Brain pericyte (primary cell): ENCODE measurements around the gene SMAD7.

Experiments
- DNase-seq: peaks from one replicate; pipeline ENCODE4 v3.0.0-alpha.2; 2012; ENCODE audit warnings: low read depth, low spot score

The SMAD7 gene

GRCh38 chr18:48986851-48987761 is 36.3 kb upstream of the SMAD7 start:
- DNase-seq, result no peak

DNA sequence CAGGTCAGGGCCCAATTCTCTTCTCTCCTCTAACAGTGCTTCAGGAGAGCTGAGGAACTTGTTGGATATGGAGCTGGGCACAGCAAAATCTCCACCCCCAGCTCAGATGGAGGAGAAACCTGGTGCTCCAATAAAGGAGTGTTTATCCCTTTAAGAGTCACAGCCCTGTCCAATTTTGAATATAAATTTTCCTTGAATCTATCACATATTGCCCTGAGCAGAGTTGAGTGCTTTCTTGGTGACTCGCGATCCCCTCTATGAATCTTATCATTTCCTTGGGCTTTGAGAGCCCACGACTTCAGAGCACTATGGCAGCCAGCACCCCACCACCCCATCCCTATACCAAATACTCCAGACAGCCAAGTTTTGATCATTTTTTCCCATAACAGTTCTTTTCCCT is 34.4 kb upstream of the SMAD7 start:
- DNase-seq, result no peak

DNA sequence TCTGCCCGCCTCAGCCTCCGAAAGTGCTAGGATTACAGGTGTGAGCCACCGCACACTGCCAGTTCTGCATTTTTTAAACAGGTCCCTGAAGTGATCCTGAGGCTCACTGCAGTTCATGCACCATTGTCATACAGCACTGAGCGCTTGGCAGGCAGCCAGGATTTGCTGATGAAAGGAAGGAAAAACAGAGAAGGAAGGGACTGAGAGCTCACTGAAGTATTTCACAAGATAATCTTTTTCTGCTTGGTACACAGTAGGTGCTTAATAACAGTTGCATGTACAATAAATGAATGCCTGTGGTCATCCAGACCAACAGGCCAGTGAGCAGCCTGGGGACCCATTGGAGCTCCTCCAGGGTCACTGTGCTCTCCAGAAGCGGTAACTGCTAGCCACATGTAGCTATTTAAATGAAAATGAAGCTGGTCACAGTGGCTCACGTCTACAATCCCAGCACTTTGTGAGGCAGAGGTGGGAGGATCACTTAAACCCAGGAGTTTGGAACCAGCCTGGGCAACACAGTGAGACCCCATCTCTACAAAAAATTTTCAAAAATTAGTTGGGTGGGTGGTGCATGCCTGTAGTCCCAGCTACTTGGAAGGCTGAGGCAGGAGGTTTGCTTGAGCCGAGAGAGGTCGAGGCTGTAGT is 33.1 kb upstream of the SMAD7 start:
- no peak for DNase-seq

GRCh38 chr18:48982266-48982665 is 31.5 kb upstream of the SMAD7 start:
- DNase-seq, result no peak

DNA sequence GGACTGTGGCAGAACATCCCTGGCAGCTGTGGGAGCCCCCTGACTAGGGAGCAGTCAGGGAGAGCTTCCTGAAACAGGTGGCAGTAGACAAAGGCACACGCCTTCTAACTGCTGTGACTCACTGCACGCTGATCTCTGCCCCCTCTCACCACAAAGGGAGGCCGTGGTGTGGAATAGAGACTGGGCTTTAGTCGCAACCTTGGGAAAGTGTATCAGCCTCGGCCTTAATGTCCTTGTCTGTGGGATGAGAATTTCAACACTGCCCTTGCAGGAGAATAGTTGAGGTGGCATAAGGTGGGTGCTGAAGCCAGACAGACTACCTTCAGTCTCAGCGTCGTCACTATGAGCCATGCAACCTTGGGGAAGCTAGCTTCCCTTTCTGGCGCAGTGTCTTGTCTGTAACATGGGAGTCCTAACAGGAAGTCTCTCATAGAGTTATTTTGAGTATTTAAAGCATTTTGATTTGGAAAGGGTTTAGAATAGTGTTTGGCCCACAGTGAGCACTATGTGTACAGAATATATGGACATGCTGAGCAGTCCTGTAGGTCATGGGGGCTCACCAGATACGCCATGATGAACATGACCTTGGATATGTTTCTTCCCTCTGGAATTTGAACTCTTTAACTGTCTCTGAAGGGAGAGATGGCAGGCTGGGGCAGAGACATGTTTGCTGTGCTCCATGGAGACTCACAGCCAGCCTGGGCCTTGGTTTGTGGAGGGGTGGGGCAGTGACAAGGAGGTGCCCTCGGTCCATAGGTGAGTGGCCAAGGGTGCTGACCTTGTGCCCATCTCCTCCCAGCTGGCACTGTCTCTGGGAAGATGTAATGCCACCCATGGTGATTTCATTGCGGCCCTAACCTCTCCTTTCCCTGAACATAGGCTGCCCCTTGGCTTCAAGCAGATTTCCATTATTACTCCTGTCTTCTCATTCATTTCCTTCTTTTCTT is 29.5 kb upstream of the SMAD7 start:
- DNase-seq, result no peak

DNA sequence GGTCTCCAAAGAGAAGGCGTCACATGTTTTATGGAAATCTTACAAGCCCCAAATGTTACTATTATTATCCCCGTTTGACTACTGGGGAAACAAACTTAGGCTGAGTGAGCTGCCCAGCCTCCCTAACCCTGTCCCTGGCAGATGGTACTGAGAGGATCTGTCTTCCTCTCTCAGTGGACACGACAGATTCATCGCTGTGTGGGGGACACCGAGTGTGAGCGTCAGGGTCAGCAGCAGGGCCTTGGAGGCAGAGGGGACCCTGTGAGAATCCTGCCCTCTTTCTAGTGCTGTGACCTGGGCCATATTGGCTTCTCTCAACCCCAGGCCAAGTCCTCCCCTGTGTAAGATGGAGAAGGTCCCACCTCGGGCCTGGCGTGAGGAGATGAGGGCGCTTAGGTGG is 27.1 kb upstream of the SMAD7 start:
- no peak for DNase-seq

DNA sequence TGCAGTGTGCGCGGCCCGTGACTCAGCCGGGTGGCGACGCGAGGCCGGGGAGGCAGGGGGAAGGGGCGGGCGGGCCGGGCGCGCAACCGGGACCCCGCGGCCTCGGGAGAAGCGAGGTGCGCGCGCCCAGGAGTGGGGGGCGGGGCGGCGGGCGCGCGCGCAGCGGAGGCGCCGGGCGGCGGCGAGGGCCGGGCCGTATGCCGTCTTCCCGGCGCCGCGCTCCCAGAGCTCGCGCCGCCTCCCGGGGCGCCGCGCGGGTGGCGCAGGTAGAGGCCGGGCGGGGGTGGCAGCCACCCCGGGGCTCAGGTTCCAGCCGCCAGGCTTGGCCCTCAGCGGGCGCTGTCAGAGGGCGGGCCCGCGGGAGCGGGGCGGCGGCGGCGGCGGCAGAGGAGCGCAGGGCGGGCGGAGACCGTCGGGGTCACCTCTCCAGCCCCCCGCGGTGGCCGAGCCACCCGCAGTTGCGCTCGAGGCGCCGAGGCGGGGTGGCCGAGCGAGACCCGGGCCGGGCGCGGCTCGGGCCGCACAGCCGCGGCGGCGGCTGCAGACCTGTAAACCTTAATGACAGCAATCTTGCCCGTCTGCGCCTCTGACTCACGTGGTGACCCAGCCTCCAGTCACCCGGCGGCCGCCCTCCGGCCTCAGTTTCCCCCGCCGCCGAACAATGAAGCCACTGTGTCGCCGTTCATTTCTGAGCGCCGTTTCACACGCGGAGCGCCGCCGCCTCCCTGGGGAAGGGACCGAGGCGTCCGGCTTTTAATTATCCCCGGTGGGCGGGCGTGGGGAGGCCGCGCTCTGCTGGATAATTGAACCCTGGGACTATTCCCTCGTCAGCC is 25.3 kb upstream of the SMAD7 start:
- no peak for DNase-seq

DNA sequence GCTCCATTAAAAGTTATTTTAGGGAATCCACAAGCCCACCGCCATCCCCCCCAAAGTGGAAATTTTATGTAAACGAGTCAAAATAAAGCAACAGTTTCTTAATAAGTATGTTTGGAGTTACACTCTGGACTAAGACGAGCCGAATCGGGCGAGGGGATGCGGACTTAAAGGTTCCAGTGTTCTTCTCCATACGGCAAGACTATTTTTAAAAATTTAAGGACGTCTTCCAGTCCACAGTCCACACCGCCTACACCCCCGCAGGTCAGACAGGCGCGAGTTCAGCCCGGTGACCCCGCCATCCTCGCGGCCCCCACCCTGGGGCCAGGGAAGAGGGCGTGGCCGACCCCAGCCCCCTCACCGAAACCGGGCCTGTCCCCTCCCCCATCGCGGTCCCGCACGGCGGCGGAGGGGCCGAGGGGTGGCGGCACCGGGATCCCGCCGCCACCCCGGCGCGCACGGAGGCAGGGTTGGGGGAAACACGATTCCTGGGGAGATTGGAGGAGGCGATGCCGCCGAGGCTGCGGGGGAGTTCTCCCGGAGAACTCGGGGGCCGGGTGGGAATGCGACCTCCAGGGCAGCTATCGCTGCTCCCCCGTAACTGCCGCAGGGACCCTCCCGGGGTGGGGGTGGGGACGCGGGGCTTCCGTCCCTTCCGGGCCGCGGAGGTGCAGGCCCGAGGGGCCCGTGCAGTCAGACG is 24.5 kb upstream of the SMAD7 start:
- no peak for DNase-seq

DNA sequence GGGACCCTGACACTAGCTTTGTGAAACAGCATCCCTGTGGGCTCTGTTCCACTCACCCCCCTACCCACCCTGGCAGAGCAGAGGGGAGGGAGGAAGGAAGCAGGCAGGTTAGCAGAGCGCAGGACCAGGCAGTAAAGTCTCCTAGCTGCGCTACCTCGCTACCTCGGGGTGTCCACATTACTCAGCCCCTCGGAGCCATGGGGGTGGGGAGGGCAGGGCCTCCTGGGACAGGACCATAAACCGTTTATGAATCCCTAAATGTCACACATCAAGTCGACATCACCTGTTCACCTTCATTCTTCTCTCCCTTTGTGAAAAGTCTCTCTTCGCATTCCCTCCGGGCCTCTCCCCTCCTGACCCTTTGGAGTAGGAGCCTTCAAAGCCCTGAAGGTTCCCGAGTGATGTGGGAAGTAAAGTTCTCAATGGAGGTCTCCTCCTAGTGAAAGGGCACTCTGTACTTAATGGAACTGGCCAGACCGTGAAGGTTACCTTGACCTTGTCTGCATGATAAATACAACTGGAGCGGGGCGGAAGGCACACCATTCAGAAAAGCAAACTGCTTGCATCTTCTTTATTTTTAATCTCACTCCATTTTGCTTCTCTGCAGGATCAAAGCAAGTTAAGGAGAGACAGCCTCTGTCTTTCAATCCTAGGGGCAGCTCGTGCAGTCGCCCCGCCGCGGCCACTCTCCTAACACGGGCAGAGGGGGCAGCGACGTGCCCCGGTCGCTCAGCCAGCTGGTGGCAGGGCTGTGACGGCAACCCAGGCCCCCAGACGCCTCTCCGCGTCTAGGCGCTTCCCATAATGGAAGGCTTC is 23.7 kb upstream of the SMAD7 start:
- DNase-seq, result no peak

GRCh38 chr18:48973731-48974130 is 23.0 kb upstream of the SMAD7 start:
- DNase-seq, result no peak

DNA sequence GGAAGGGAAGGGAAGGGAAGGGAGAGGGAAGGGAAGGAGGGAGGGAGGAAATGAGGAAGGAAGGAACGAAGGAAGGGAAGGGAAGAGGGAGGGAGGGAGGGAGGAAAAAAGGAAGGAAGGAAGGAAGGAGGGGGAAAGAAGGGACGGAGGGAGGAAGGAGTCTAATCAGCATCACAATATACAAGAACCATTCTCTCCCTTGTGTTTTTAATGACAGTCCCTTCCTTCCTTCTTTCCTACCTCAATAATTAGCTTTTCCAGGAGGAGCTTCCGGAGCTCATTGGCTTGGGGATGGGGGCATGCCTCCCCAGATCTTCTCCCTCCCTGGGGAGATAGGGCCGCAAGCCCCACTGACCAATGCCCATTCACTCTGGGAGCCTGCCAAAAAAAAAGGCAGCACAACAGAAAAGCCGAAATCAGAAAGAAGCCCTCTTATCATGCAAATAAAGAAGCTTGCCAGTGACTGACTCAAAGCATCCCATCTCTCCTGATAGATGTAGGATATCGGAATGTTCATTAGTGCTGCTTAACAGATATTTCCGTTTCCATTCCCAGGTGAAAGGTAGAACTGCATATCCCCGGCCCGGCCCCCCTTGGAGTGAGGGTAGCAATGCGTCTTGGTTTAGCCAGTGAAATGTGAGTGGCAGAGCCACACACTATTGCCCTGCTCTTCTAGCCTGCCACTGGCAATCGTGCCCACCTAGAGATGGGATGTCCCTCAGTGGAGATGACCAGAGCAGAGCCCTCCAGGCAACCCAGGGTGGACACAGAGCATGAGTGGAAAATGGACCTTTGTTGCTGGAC is 17.8 kb upstream of the SMAD7 start:
- no peak for DNase-seq

- no peak for DNase-seq
Observed at GRCh38 chr18:48967545-48967944, 16.8 kb upstream of the SMAD7 start.

GRCh38 chr18:48966523-48966922 is 15.8 kb upstream of the SMAD7 start:
- DNase-seq, result no peak

GRCh38 chr18:48963586-48964470 is 13.1 kb upstream of the SMAD7 start:
- DNase-seq, result no peak

DNA sequence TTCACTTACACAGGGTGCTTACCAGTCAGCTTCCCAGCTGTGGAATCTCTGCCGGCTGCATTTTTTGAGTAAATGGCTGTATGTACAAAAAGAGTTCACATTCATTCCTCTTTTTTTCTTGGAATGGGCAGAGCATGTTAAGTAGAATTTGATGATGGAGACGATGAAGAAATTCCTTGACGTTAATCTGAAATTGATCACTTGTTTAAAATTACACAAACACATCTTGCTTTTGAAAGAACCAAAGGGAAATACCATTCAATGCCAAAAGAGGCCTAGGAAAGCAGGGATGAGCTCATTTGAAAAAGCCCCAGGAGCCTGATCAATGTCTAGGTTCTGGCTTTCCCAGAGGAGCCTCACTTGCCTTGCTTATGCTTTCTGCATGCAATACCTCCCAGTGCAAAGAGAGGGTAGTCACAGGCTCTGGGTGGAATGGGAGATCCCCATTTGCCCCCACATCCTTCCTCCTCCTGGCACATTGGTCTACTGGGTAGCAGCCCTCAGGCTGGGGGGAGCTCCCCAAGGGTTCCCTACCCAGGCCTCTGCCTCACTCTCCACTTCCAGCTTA is 12.3 kb upstream of the SMAD7 start:
- DNase-seq, result no peak

GRCh38 chr18:48962252-48962993 is 11.7 kb upstream of the SMAD7 start:
- no peak for DNase-seq

DNA sequence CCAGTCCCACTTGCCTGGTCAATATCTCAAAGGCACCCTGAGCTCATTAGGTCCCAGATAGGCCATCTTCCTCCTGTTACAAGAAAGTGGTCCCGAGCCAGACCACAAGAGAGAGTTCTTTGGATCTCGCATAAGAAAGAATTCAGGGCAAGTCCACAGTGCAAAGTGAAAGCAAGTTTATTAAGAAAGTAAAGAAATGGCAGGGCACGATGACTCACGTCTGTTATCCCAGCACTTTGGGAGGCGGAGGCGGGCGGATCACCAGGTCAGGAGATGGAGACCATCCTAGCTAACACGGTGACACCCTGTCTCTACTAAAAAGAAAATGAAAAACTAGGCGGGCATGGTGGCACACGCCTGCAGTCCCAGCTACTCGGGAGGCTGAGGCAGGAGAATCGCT is 10.8 kb upstream of the SMAD7 start:
- no peak for DNase-seq
